ENCODE data around the gene HAAO. TPM values are rescaled to one million over a fixed set of nuclear protein-coding genes. Genes with fewer than 3 reads are reported as not detected.
"Not testable (repeated sequence)": the region's sequence is repeated elsewhere in the genome, so short reads cannot be mapped to it uniquely, and the experiment has no call there.

HAAO gene
- total RNA-seq, 1 donor from 2014 or later = 1.9 TPM

DNA sequence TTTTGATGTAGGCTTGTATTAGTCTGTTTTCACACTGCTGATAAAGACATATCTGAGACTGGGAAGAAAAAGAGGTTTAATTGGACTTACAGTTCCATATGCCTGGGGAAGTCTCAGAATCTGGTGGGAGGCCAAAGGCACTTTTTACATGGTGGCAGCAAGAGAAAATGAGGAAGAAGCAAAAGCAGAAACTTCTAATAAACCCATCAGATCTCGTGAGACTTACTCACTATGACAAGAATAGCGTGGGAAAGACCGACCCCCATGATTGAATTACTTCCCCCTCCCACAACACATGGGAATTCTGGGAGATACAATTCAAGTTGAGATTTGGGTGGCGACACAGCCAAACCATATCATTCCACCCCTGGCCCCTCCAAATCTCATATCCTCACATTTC lies 61.1 kb downstream of the HAAO start:
- ATAC-seq; intact Hi-C loops (cut with DNase I); DNase-seq (ENCODE audit: missing footprints): not testable (repeated sequence)

DNA sequence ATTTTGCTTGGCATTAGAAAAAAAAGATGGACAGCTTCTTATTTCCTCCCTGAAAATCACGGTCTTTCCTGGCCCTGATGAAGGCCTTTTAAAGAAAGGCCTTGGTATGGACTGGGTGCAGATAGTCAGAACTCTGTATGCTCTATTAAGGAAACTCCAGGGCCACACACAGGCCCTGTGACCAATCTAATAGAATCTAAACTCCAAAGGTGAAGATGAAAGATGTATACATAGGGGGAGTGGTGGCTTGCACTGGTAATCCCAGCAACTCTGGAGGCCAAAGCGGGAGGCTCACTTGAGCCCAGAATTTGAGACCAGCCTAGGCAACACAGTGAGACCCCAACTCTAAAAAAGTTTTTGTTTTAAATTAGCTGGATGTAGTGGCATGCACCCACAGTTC lies 65.7 kb downstream of the HAAO start:
- intact Hi-C loops (cut with DNase I) = no loop called here

DNA sequence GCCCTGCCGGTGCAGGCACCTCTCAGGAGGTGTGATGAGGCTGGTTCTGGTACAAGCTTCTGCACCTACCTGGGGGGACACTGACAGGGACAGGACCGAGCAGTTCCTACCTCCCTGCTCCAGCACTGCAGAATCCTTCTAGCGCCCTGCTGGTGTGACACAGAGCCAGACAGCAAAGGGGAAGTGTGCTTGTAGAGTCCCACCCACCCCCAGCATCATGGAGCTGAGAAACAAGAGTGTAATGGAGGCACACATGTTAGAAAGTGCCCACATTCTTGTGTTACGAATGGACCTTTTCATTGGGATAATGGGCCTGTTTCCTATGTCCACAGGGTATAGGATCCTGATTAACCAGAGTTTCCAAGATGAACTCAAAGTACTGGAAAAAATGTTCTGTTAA lies 66.7 kb downstream of the HAAO start:
- intact Hi-C loops (cut with DNase I) = no loop called here
- no peak for DNase-seq (ENCODE audit: missing footprints)
- ATAC-seq = no peak

More for the DNA sequence above, 65.7 kb downstream of the HAAO start:
- no peak for DNase-seq (ENCODE audit: missing footprints)
- ATAC-seq = no peak

DNA sequence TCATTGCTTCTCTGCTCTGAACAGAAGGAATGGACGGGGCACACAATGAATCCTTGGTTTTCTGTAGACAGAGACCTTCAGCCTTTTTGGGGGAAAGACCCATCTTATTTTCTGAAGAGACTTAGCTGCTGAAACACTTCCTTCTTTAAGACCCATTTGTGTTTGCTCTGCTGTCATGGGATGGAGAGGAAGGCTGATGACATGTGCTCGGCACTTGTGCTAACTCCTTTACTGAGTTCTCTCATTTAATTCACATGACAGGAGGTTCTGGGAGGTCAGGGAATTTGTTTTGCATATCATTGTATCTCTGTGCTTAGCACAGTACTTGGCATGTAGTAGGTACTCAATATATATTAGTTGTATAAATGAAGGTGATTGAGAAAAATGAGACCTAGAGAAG lies 67.5 kb downstream of the HAAO start:
- no peak for DNase-seq (ENCODE audit: missing footprints)

DNA sequence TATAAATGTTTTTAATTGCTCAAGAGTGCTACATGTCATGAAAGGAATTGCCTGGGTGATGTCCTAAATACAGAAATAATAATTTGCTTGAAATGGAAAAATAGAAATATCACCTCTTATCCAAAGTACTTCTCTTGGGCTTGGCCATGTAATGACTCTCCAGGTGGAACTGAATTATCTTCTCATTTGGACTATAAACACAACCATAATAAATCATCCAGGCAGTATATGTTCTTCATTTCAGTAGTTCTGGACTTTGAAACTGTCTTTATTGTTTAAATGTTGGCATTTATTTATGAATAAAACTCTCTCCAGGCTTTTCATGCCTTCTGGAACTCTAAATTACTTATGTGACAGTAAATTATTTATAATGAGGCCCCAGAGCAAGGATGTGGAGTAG lies 68.9 kb downstream of the HAAO start:
- intact Hi-C loops (cut with DNase I) = no loop called here

More for the DNA sequence above, 67.5 kb downstream of the HAAO start:
- no peak for ATAC-seq
- intact Hi-C loops (cut with DNase I) = no loop called here

DNA sequence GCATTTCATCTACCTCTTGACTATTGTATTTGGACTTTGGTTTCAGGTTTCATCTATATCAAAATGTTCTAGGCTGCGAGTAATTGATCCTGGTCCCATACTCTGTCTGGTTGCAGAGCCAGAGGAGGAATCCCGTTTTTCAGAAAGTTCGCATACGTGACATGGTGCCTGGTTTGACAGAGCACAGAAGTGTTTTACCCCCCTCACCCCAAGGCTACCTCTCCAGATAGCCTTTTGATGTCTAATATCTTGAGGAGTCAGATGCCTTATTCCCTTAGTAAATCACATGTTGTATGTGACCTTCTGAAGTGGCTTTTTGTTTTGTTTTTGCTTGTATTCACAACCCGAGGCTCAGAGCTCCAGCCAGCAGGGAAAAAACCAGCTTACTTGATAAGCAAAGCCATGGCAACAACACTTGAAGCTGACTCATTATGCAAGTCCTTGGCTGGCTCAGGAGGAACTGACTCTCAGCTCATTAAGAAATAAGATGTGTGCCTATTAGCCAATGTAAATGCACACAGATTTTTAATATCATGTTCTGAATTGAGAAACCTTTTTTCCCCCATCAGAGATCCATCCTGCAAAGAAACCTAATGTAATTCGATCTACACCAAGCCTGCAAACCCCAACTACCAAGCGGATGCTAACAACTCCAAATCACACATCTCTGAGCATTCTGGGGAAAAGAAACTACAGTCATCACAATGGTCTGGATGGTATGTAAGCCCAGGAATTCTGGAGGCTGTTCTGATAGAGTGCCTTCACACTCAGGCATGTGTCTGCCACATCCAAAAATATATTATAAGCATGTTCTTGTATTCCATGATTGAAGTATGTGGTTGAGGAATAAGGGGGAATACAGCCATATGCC lies 69.8 kb downstream of the HAAO start:
- DNase-seq (ENCODE audit: missing footprints) (no peak), ATAC-seq (peak; percentile 90)
- intact Hi-C loops (cut with DNase I) = no loop called here

More for the DNA sequence above, 68.9 kb downstream of the HAAO start:
- DNase-seq (ENCODE audit: missing footprints) (no peak), ATAC-seq (no peak)

DNA sequence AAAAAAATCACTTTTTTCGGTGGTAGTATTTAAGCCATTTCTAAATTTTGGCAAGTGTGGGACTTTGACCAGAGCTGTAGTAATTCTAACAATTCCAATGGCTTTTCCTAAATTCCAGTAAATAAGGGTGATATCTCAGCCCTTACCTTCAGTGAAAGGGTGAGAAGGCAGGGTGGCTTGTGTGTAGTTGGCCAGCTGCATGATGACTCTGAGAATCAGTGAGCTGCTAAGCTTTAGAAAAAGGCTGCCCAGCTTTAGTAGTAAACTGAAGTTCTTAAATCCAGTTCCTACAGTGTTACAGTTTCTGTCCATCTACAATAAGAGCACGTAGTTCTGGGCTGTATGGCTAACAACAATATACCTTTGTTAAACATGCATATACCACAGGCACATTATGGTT lies 70.5 kb downstream of the HAAO start:
- no peak for DNase-seq (ENCODE audit: missing footprints)
- intact Hi-C loops (cut with DNase I) = no loop called here
- ATAC-seq = no peak

Other genes with a start within 250 kb of the HAAO start
- gene MTA3, start 224.0 kb downstream of the HAAO start, total RNA-seq = 19.7 TPM
- 0.43 TPM for gene OXER1, start 28.4 kb downstream of the HAAO start, total RNA-seq